Measurements from ENCODE around the gene ARHGAP18.

- TF ChIP-seq CTCF (IDR thresholded peaks at IDR 0.05) (no peak), EZH2 (IDR thresholded peaks at IDR 0.05) (no peak)
Measured at GRCh38 chr6:129615496-129615895, 94.5 kb downstream of the ARHGAP18 start.

All from neural progenitor cell (in vitro differentiated cells).